Sigmoid colon (tissue), 7 donors: ENCODE data around the gene ANXA7. TPM values are rescaled to one million over a fixed set of nuclear protein-coding genes. Genes with fewer than 3 reads are reported as not detected.

Source experiments
- DNase-seq: peaks from one replicate; pipeline ENCODE4 v3.0.0-alpha.2; 2019
- H3K27ac ChIP-seq, 4 donors: fragments of 200-600 bp; sonication (generic); one replicate each; pipeline ENCODE4 v1.5.1; 2016 to 2019; ENCODE audit warnings: mild to moderate bottlenecking in 1 of 4
- H3K27me3 ChIP-seq, 3 donors: fragments of 200-600 bp; sonication (generic); one replicate each; pipeline ENCODE4 v1.5.1; 2019; ENCODE audit warnings: mild to moderate bottlenecking in 1 of 3
- H3K36me3 ChIP-seq, 4 donors: fragments of 200-600 bp; sonication (generic); one replicate each; pipeline ENCODE4 v1.5.1; 2016 to 2019
- H3K4me1 ChIP-seq, 4 donors: fragments of 200-600 bp; sonication (generic); one replicate each; pipeline ENCODE4 v1.5.1; 2017 to 2019
- H3K4me3 ChIP-seq, 4 donors: fragments of 200-600 bp; sonication (generic); one replicate each; pipeline ENCODE4 v1.5.1; 2017 to 2019; ENCODE audit warnings: mild to moderate bottlenecking in 2 of 4, moderate library complexity in 1 of 4
- H3K9me3 ChIP-seq, 4 donors: fragments of 200-600 bp in 3 of 4; sonication (generic) in 3 of 4; one replicate each; pipeline versions ENCODE4 v1.5.1 to v1.6.1; 2013 to 2019
- CTCF ChIP-seq, 4 experiments: fragments of 450-650 bp in 3 of 4; fragments of 200-600 bp in 1 of 4; IDR thresholded peaks; one replicate each; pipeline ENCODE4 v1.5.1; 2016 to 2019; ENCODE audit warnings: antibody characterized with exemption in 4 of 4, mild to moderate bottlenecking in 3 of 4, moderate library complexity in 2 of 4
- EP300 ChIP-seq, 4 donors: sonication (generic); formaldehyde crosslinking; IDR thresholded peaks; one replicate each; pipeline ENCODE4 v1.6.1; 2017; ENCODE audit warnings: antibody characterized with exemption in 4 of 4
- POLR2A ChIP-seq, 2 donors: fragments of 450-650 bp; IDR thresholded peaks; one replicate each; pipeline ENCODE4 v1.6.1; 2016; ENCODE audit warnings: antibody characterized with exemption in 2 of 2, mild to moderate bottlenecking in 2 of 2, moderate library complexity in 2 of 2
- POLR2AphosphoS5 ChIP-seq, 4 donors: sonication (generic); formaldehyde crosslinking; IDR thresholded peaks; one replicate each; pipeline ENCODE4 v1.6.1; 2017; ENCODE audit warnings: antibody characterized with exemption in 4 of 4
- WGBS, 2 donors: extraction: QIAGEN DNeasy Blood & Tissue Kit; methylation state at CpG; one replicate each; pipeline ENCODE4 v1.1.7; 2013; 5-methylcytosine and 5-hydroxymethylcytosine counted together
- intact Hi-C: fragments of 100-400 bp; cut with DNase I; formaldehyde crosslinking; loops from one replicate; pipeline ENCODE4 v1.15.1; 2023
- polyA plus RNA-seq, 3 donors: library from polyadenylated mRNA; stranded (reverse); fragments of 200-250 nt; gene quantifications; one replicate each; pipeline ENCODE4 v1.2.3, GENCODE V29; 2013
- total RNA-seq, 4 donors: library from RNA; depleted of rRNA; stranded (reverse); fragments of >200 nt; gene quantifications; one replicate each; pipeline ENCODE4 v1.1.0, GENCODE V29; 2016
- donor health status: healthy with polysubstance abuse.
- donor health status: Bipolar disorder and iron deficiency.
- donor health status: healthy.

Gene ANXA7
- total and polyA plus RNA-seq, 7 donors = 61.5 to 96.8 (median 74.2) TPM

- intact Hi-C loops = loop anchor here (5.0 kb wide), 1 partner anchor 106 kb away; the partner anchor contains the start of gene MRPS16
- no peaks in the 10 kb centered on the region for H3K27me3 ChIP-seq
- H3K9me3 ChIP-seq = no peaks in the 10 kb centered on the region
- DNase-seq = no peak
- TF ChIP-seq POLR2AphosphoS5 (IDR thresholded peaks at IDR 0.05) = no peak
- no peak for TF ChIP-seq EP300 (IDR thresholded peaks at IDR 0.05)
- no peak for TF ChIP-seq CTCF (IDR thresholded peaks at IDR 0.05)
- TF ChIP-seq POLR2A (IDR thresholded peaks at IDR 0.05) = no peak
- H3K4me1 ChIP-seq = peaks cover 0 to 14% (median 6%) of the 10 kb centered on the region in 4 donors
- H3K36me3 ChIP-seq = no peaks in the 10 kb centered on the region
- peak overlapping the region in 3 of 4 donors; percentile 64 to 70 (median 69) for H3K27ac ChIP-seq
- WGBS, 2 donors = 27 to 40% methylated on average over 5 of the region's 5 CpGs
- H3K4me3 ChIP-seq = peak overlapping the region; percentile 59 to 82 (median 70)
Observed at GRCh38 chr10:73357821-73358220, 56.0 kb downstream of the ANXA7 start.

- peaks cover 0 to 14% (median 6%) of the 10 kb centered on the region in 4 donors for H3K4me1 ChIP-seq
- no peaks in the 10 kb centered on the region for H3K36me3 ChIP-seq
- TF ChIP-seq POLR2A (IDR thresholded peaks at IDR 0.05) (no peak), EP300 (IDR thresholded peaks at IDR 0.05) (no peak), CTCF (IDR thresholded peaks at IDR 0.05) (no peak), POLR2AphosphoS5 (IDR thresholded peaks at IDR 0.05) (no peak)
- no peak overlapping the region for H3K27ac ChIP-seq
- H3K9me3 ChIP-seq = no peaks in the 10 kb centered on the region
- WGBS, 2 donors = 69 to 70% methylated on average over 4 of the region's 4 CpGs
- intact Hi-C loops = loop anchor here (5.0 kb wide), 1 partner anchor 105 kb away; the partner anchor contains the start of gene MRPS16
- H3K4me3 ChIP-seq = no peak overlapping the region
- no peak for DNase-seq
- no peaks in the 10 kb centered on the region for H3K27me3 ChIP-seq
Observed at GRCh38 chr10:73357166-73357565, 56.7 kb downstream of the ANXA7 start.

GRCh38 chr10:73344269-73344668 lies 69.6 kb downstream of the ANXA7 start:
- Histone ChIP-seq H3K27ac (no peak overlapping the region), H3K27me3 (no peaks in the 10 kb centered on the region), H3K4me3 (no peak overlapping the region), H3K9me3 (no peaks in the 10 kb centered on the region), H3K36me3 (no peaks in the 10 kb centered on the region), H3K4me1 (no peaks in the 10 kb centered on the region)
- intact Hi-C loops = no loop called here
- WGBS, 2 donors = 92 to 96% methylated on average over 1 of the region's 1 CpG
- no peak for TF ChIP-seq POLR2AphosphoS5 (IDR thresholded peaks at IDR 0.05)
- TF ChIP-seq POLR2A (IDR thresholded peaks at IDR 0.05) = no peak
- TF ChIP-seq EP300 (IDR thresholded peaks at IDR 0.05) = no peak
- no peak for TF ChIP-seq CTCF (IDR thresholded peaks at IDR 0.05)
- DNase-seq = no peak

GRCh38 chr10:73340121-73340520 lies 73.7 kb downstream of the ANXA7 start:
- 89 to 91% methylated on average over 3 of the region's 3 CpGs for WGBS, 2 donors

More at GRCh38 chr10:73340121-73340520, 73.7 kb downstream of the ANXA7 start:
- H3K27me3 ChIP-seq = no peaks in the 10 kb centered on the region
- H3K4me1 ChIP-seq = no peaks in the 10 kb centered on the region
- TF ChIP-seq CTCF (IDR thresholded peaks at IDR 0.05) = no peak
- TF ChIP-seq POLR2A (IDR thresholded peaks at IDR 0.05) = no peak
- no peak for TF ChIP-seq EP300 (IDR thresholded peaks at IDR 0.05)
- TF ChIP-seq POLR2AphosphoS5 (IDR thresholded peaks at IDR 0.05) = no peak
- no peak overlapping the region for H3K27ac ChIP-seq
- no peaks in the 10 kb centered on the region for H3K36me3 ChIP-seq
- H3K4me3 ChIP-seq = no peak overlapping the region
- intact Hi-C loops = no loop called here
- no peak for DNase-seq
- no peaks in the 10 kb centered on the region for H3K9me3 ChIP-seq
